ENCODE data around the gene SYNPO2L.
"Not testable (repeated sequence)": the region's sequence is repeated elsewhere in the genome, so short reads cannot be mapped to it uniquely, and the experiment has no call there.

The SYNPO2L gene

GRCh38 chr10:73655990-73656298 is at the start of gene SYNPO2L:
Gene SYNPO2L, minus strand, starts transcription at chr10:73656029. Its CDS starts 107 bp downstream, at chr10:73655922.
- DNase-seq: no peak

- not testable (repeated sequence) for DNase-seq
Measured at GRCh38 chr10:73703924-73704323, 48.1 kb upstream of the SYNPO2L start.

- DNase-seq: not testable (repeated sequence)
Measured at GRCh38 chr10:73698819-73699218, 43.0 kb upstream of the SYNPO2L start.

- not testable (repeated sequence) for DNase-seq
Measured at GRCh38 chr10:73697675-73698159, 41.9 kb upstream of the SYNPO2L start, which contains the start of gene AGAP5. Gene AGAP5, minus strand, starts transcription at chr10:73698109. Its CDS starts 354 bp downstream, at chr10:73697755.

GRCh38 chr10:73695302-73695701 is 39.5 kb upstream of the SYNPO2L start:
- not testable (repeated sequence) for DNase-seq

GRCh38 chr10:73690755-73691154 is 34.9 kb upstream of the SYNPO2L start:
- DNase-seq: not testable (repeated sequence)

GRCh38 chr10:73689596-73689995 is 33.8 kb upstream of the SYNPO2L start:
- DNase-seq: not testable (repeated sequence)

GRCh38 chr10:73687641-73688040 is 31.8 kb upstream of the SYNPO2L start:
- DNase-seq: not testable (repeated sequence)

GRCh38 chr10:73674546-73674945 is 18.7 kb upstream of the SYNPO2L start:
- not testable (repeated sequence) for DNase-seq

- not testable (repeated sequence) for DNase-seq
Measured at GRCh38 chr10:73668378-73668777, 12.5 kb upstream of the SYNPO2L start.

GRCh38 chr10:73666153-73666809 is 10.5 kb upstream of the SYNPO2L start:
- not testable (repeated sequence) for DNase-seq

GRCh38 chr10:73665581-73665980 is 9.8 kb upstream of the SYNPO2L start:
- not testable (repeated sequence) for DNase-seq

GRCh38 chr10:73664156-73665040 is 8.6 kb upstream of the SYNPO2L start:
- DNase-seq: not testable (repeated sequence)

- not testable (repeated sequence) for DNase-seq
Measured at GRCh38 chr10:73663621-73664020, 7.8 kb upstream of the SYNPO2L start.

GRCh38 chr10:73662705-73663104 is 6.9 kb upstream of the SYNPO2L start:
- DNase-seq: not testable (repeated sequence)

- DNase-seq: no peak
Measured at GRCh38 chr10:73655257-73655989, 406 bp downstream of the SYNPO2L start.

GRCh38 chr10:73653701-73654100 is 2.1 kb downstream of the SYNPO2L start:
- no peak for DNase-seq

GRCh38 chr10:73653195-73653594 is 2.6 kb downstream of the SYNPO2L start:
- no peak for DNase-seq

- DNase-seq: peak in 1 of 2 experiments; percentile 42
Measured at GRCh38 chr10:73650537-73651331, 5.1 kb downstream of the SYNPO2L start.

- no peak for DNase-seq
Measured at GRCh38 chr10:73649876-73650536, 5.8 kb downstream of the SYNPO2L start.

Data from NCI-H187 (cell line).